ENCODE results near the gene FHOD3.

FHOD3 gene

DNA sequence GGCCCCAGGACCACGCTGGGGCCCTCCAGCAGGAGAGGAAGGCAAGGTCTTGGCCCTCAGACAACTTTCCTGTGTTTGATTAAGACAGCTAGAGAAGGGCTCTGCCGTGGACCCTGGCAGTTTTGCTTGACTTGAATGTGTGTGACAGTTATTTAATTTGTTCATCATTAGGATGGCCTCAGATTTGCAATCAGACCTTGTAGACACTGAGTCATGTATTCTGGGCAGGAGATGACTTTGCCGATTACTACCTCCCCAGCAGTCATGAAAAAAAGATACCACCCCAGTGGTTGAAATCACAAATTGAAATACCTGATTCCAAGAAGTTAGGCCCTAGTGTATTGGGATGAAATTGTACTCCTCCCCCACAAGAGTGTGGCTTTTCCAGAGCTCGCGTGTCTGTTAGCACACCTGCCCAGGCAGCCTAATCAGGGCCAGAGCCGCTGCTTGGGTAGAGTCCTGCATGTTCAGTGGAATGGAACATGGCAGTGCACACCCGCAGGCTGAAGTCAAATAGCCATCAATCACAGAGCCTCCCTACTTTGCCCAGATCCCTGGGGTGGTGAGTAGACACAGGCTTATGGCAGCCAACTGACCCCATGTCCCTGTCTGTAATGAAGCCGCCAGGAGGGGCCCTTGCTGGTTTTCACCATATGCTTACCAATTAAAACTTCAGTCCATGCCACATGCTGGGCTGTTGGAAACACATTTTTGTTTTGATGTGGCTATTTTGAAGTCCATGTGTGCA lies 408.8 kb downstream of the FHOD3 start:
- DNase-seq (ENCODE audit: insufficient read length, low spot score) (no peak), FAIRE-seq (no peak)
- TF ChIP-seq, protein P1, sequence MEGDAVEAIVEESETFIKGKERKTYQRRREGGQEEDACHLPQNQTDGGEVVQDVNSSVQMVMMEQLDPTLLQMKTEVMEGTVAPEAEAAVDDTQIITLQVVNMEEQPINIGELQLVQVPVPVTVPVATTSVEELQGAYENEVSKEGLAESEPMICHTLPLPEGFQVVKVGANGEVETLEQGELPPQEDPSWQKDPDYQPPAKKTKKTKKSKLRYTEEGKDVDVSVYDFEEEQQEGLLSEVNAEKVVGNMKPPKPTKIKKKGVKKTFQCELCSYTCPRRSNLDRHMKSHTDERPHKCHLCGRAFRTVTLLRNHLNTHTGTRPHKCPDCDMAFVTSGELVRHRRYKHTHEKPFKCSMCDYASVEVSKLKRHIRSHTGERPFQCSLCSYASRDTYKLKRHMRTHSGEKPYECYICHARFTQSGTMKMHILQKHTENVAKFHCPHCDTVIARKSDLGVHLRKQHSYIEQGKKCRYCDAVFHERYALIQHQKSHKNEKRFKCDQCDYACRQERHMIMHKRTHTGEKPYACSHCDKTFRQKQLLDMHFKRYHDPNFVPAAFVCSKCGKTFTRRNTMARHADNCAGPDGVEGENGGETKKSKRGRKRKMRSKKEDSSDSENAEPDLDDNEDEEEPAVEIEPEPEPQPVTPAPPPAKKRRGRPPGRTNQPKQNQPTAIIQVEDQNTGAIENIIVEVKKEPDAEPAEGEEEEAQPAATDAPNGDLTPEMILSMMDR (IDR thresholded peaks at IDR 0.05; ENCODE audit: insufficient read depth, missing control alignments): no peak

DNA sequence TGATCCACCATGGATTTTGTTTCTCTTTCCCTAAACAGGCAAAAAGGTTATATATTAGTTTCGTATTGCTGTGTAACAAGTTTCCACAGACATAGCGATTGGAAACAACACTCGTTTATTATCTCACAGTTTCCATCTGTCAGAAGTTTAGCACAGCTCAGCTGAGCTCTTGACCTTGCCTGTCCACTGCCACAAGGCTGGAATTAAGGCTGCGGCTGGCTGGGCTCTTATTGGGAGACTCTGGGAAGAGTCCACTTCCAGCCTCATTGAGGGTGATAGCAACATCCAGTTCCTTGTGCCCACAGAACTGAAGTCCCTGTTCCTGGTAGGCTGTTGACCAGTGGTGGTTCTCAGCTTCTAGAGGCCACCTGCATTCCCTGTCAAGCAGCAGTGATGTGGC lies 410.9 kb downstream of the FHOD3 start:
- DNase-seq (ENCODE audit: insufficient read length, low spot score) (no peak), FAIRE-seq (no peak)
- TF ChIP-seq, protein P1 (IDR thresholded peaks at IDR 0.05; ENCODE audit: insufficient read depth, missing control alignments): no peak

DNA sequence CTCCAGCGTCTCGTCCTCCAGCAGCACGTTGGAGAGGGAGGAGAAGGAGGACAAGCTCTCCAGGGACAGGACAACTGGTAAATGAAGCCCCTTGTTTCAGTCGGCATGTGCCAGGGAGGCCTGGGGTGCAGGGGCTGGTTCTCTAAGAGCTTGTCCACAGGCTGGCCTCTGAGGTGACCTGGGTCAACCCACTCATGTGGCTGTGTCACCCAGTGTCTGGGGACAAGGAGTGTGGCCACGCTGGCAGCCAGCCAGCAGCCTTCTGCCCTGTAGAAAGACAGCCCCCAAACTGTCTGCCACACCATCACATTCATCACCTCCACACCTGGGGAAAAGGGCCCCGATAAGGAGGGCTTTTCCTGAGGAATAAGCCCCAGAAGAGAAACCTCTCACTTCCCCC lies 411.8 kb downstream of the FHOD3 start:
- TF ChIP-seq, protein P1 (IDR thresholded peaks at IDR 0.05; ENCODE audit: insufficient read depth, missing control alignments): no peak
- DNase-seq (ENCODE audit: insufficient read length, low spot score) (no peak), FAIRE-seq (no peak)

DNA sequence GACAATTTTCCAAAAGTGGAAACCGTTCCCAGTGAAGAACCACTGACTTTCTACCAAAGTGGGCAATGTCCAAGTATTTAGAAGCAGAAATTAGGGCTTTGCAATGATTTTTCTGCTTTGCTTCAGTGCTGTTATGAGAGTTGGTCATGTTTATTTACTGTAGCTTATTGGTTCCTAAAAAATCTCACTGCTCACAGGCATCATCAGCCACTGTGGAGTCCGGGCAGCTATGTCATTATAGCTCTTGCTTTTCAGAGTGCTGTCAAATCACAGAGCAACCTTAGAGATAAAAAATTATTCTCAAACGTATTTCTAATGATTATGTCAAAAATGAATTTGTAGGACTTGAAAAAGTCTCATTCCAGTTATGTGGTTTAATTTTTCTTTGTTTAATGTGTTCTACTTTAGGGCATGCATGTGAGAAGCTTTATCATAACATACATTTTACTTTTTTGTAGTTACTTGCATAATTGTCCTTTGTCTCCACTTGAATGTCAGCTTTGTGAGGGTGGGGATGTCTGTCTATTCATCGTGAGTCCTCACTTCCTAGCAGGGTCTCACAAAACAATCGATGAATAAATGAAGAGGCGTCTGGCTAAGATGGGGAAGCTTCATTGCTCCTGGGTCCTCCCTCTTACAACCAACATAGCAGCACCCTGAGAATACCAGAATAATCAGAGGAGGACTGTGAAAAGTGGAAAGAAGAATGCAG lies 413.7 kb downstream of the FHOD3 start:
- TF ChIP-seq, protein P1 (IDR thresholded peaks at IDR 0.05; ENCODE audit: insufficient read depth, missing control alignments): no peak
- no peak for DNase-seq (ENCODE audit: insufficient read length, low spot score)
- FAIRE-seq: no peak

DNA sequence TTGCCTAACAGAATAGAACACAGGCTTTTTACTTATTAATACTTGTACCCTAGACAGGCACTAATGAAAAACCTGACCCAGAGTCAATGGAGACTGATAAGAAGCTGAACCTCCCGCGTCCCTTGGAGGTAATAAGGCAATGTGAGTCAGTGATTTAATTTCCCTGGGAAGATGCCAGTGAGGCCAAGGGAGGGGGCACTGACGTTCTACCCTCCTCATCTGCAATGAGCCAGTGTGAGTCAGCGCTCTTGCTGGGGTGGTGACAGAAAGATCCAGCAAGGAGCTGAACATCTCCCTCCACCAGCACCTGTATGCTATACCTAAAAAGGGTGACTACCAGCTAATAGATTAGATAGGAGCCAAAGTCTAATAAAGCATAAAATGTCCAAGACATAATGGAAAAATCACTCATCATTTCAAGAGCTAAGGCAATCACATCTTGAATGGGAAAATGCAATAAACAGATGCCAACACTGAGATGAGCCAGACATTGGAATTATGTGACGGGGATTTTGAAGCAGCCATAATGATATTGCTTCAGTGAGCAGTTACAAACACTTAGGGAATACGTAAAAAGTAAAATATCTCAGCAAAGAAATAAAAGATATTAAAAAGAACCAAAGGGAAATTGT lies 414.4 kb downstream of the FHOD3 start:
- TF ChIP-seq, protein P1 (IDR thresholded peaks at IDR 0.05; ENCODE audit: insufficient read depth, missing control alignments): no peak
- DNase-seq (ENCODE audit: insufficient read length, low spot score) (no peak), FAIRE-seq (peak; percentile 51)

DNA sequence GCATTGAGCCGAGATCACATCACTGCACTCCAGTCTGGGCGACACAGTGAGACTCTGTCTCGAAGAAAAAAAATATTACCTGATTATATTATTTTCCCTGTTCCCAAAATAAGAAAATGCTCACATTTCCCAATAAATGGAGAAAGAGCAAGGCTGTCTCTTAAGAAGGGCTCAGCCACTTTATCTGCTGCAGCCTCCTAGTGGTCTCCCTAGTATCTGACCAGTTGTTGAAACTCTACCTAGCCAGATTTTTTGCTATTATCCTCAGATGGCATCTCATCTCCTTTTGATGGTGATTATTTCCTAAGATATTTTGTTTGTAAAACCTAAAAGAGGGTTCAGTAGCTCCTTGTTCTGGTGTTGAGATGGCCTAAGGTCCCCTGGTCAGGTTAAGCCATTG lies 417.0 kb downstream of the FHOD3 start:
- TF ChIP-seq, protein P1 (IDR thresholded peaks at IDR 0.05; ENCODE audit: insufficient read depth, missing control alignments): no peak
- FAIRE-seq (no peak), DNase-seq (ENCODE audit: insufficient read length, low spot score) (no peak)
